ENCODE measurements around the gene TESK2. TPM values are rescaled to one million over a fixed set of nuclear protein-coding genes. Genes with fewer than 3 reads are reported as not detected.

TESK2 gene
- total RNA-seq (ENCODE audit: unreplicated experiment): 8.0 TPM
- long read RNA-seq, partial matches to known transcripts: 1 of 4 reads
- long read RNA-seq, other reads (novel, unspliced or antisense): 1 of 4 reads

DNA sequence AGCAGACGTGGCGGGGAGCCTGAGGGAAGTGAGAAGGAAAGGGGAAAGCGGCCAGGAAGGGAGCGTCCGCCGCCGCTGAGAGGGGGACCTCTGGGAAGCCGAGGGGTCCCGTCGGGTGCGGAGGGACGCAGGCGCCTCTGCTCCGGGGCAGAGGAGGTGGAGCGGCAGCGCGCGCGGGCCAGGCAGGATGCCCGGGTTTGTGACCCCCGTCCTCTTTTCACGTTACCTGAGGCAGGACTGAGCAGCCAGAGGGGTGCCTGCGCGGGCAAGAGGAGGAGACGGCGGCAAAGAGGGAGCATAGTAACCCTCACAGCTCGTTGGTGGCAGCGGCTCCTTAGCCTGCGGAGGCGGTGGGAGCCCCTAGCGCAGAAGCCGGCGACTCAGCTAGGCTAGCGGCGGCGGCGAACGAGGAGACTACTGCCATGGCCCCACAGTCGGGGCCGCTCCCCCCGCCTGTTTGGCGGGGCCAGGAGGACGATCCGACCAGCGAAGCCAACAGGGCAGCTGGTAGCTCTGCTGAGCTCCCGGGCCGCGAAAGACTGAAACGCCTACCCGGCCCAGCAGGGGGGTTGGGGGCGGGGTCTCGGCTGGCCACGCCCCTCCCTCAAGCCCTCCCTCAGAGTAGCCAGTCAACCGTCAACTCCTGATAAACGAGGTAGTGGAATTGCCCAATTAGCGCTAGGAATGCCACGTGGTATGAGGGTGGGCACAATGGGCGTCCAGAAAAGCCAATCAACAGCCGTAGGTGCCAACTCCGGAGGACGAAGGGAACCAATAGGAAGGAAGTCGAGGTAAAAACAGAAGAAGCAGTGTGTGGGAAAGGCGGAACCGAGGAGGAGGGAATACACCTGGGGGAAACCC is at the start of gene TESK2:
TSS of gene TESK2 (minus strand) at position 538 of the 861 bp plus-strand sequence. CDS start 33,378 bp downstream, outside the sequence.
- H3K9me3 Mint-ChIP-seq (ENCODE audit: unreplicated experiment): no peaks in the 10 kb centered on the region
- peaks cover 3% of the 10 kb centered on the region for H3K4me1 Mint-ChIP-seq (ENCODE audit: unreplicated experiment)
- no peak within 1 kb of the TSS for H3K27ac Mint-ChIP-seq (ENCODE audit: unreplicated experiment)
- H3K27me3 Mint-ChIP-seq (ENCODE audit: unreplicated experiment): peaks cover 5% of the 10 kb centered on the region
- no peak for TF ChIP-seq CTCF (IDR thresholded peaks at IDR 0.05; ENCODE audit: unreplicated experiment)
- peak; percentile 96 for DNase-seq (ENCODE audit: low spot score)
- no peak within 1 kb of the TSS for H3K4me3 Mint-ChIP-seq (ENCODE audit: unreplicated experiment)
- H3K36me3 Mint-ChIP-seq (ENCODE audit: low read depth, unreplicated experiment): no peaks in the 10 kb centered on the region

- peaks cover 2% of the 10 kb centered on the region for H3K4me1 Mint-ChIP-seq (ENCODE audit: unreplicated experiment)
- no peaks in the 10 kb centered on the region for H3K36me3 Mint-ChIP-seq (ENCODE audit: low read depth, unreplicated experiment)
- no peak for DNase-seq (ENCODE audit: low spot score)
- H3K27ac Mint-ChIP-seq (ENCODE audit: unreplicated experiment): no peak overlapping the region
- no peak overlapping the region for H3K4me3 Mint-ChIP-seq (ENCODE audit: unreplicated experiment)
- H3K27me3 Mint-ChIP-seq (ENCODE audit: unreplicated experiment): peaks cover 1% of the 10 kb centered on the region
- no peaks in the 10 kb centered on the region for H3K9me3 Mint-ChIP-seq (ENCODE audit: unreplicated experiment)
- TF ChIP-seq CTCF (IDR thresholded peaks at IDR 0.05; ENCODE audit: unreplicated experiment): no peak
These were observed 45.9 kb upstream of the TESK2 start for GRCh38 chr1:45536886-45537285.

GRCh38 chr1:45535988-45536766 is 45.2 kb upstream of the TESK2 start:
- Mint-ChIP-seq H3K9me3 (ENCODE audit: unreplicated experiment) (no peaks in the 10 kb centered on the region), H3K36me3 (ENCODE audit: low read depth, unreplicated experiment) (no peaks in the 10 kb centered on the region), H3K27ac (ENCODE audit: unreplicated experiment) (no peak overlapping the region), H3K4me1 (ENCODE audit: unreplicated experiment) (peaks cover 2% of the 10 kb centered on the region), H3K4me3 (ENCODE audit: unreplicated experiment) (no peak overlapping the region), H3K27me3 (ENCODE audit: unreplicated experiment) (no peaks in the 10 kb centered on the region)
- DNase-seq (ENCODE audit: low spot score): no peak
- TF ChIP-seq CTCF (IDR thresholded peaks at IDR 0.05; ENCODE audit: unreplicated experiment): no peak

GRCh38 chr1:45531873-45532272 is 40.9 kb upstream of the TESK2 start:
- peaks cover 1% of the 10 kb centered on the region for H3K27me3 Mint-ChIP-seq (ENCODE audit: unreplicated experiment)
- no peak for DNase-seq (ENCODE audit: low spot score)
- H3K27ac Mint-ChIP-seq (ENCODE audit: unreplicated experiment): no peak overlapping the region
- no peaks in the 10 kb centered on the region for H3K4me1 Mint-ChIP-seq (ENCODE audit: unreplicated experiment)
- H3K36me3 Mint-ChIP-seq (ENCODE audit: low read depth, unreplicated experiment): no peaks in the 10 kb centered on the region
- H3K4me3 Mint-ChIP-seq (ENCODE audit: unreplicated experiment): no peak overlapping the region
- TF ChIP-seq CTCF (IDR thresholded peaks at IDR 0.05; ENCODE audit: unreplicated experiment): no peak
- H3K9me3 Mint-ChIP-seq (ENCODE audit: unreplicated experiment): no peaks in the 10 kb centered on the region
